Prostate gland (tissue), 2 donors: ENCODE data around the gene OPN4. TPM values are rescaled to one million over a fixed set of nuclear protein-coding genes. Genes with fewer than 3 reads are reported as not detected.

Source experiments
- DNase-seq: peaks from one replicate; pipeline ENCODE4 v3.0.0-alpha.2; 2019; ENCODE audit warnings: low spot score
- H3K27ac ChIP-seq, 2 donors: fragments of 200-600 bp; sonication (generic); 2 replicates each; pipeline ENCODE4 v1.5.1; 2017 to 2019
- H3K27me3 ChIP-seq: fragments of 200-600 bp; sonication (generic); replicated peaks from 2 replicates; pipeline ENCODE4 v1.5.1; 2019; ENCODE audit not compliant: insufficient read depth
- H3K36me3 ChIP-seq, 2 donors: fragments of 200-600 bp; sonication (generic); 1 replicate in 1 of 2; 2 replicates in 1 of 2; pipeline versions ENCODE4 v1.5.1 to v1.8.1; 2017 to 2019
- H3K4me1 ChIP-seq: fragments of 200-600 bp; sonication (generic); replicated peaks from 2 replicates; pipeline ENCODE4 v1.5.1; 2019
- H3K4me3 ChIP-seq, 2 donors: fragments of 200-600 bp; sonication (generic); 2 replicates each; pipeline ENCODE4 v1.5.1; 2017 to 2019
- H3K9me3 ChIP-seq: fragments of 200-600 bp; sonication (generic); 2 replicates; pipeline ENCODE4 v1.5.1; 2017
- CTCF ChIP-seq, 4 experiments: fragments of 200-600 bp in 2 of 4; fragments of 450-650 bp in 2 of 4; sonication (generic) in 2 of 4; IDR thresholded peaks; 1 replicate in 3 of 4; 2 replicates in 1 of 4; pipeline ENCODE4 v1.5.1; 2016 to 2019; ENCODE audit warnings: antibody characterized with exemption in 4 of 4, mild to moderate bottlenecking in 2 of 4, moderate library complexity in 2 of 4
- POLR2A ChIP-seq: fragments of 450-650 bp; IDR thresholded peaks from one replicate; pipeline ENCODE4 v1.6.1; 2016; ENCODE audit warnings: antibody characterized with exemption, mild to moderate bottlenecking
- POLR2AphosphoS5 ChIP-seq: sonication (generic); formaldehyde crosslinking; IDR thresholded peaks from one replicate; pipeline ENCODE4 v1.6.1; 2017; ENCODE audit warnings: antibody characterized with exemption
- WGBS: methylation state at CpG from one replicate; pipeline ENCODE4 v1.1.5; 2018; 5-methylcytosine and 5-hydroxymethylcytosine counted together
- intact Hi-C: fragments of 100-400 bp; cut with DNase I; formaldehyde crosslinking; loops from one replicate; pipeline ENCODE4 v1.14.2; 2022
- total RNA-seq, 2 donors: library from RNA; depleted of rRNA; stranded (reverse); fragments of >200 nt; gene quantifications; one replicate each; pipeline ENCODE4 v1.1.0, GENCODE V29; 2016

Gene OPN4
- total RNA-seq, 2 donors from 2014 or later: not detected

- no peak for TF ChIP-seq POLR2AphosphoS5
- no peak for TF ChIP-seq CTCF (IDR thresholded peaks at IDR 0.05)
- TF ChIP-seq POLR2A: no peak
- no peaks in the 10 kb centered on the region for H3K9me3 ChIP-seq
- no peak for DNase-seq
- no peak overlapping the region for H3K4me3 ChIP-seq
- WGBS: 93% methylated on average over 8 of the region's 8 CpGs
- no peaks in the 10 kb centered on the region for H3K27me3 ChIP-seq
- no peaks in the 10 kb centered on the region for H3K4me1 ChIP-seq
- H3K27ac ChIP-seq: no peak overlapping the region
- intact Hi-C loops: no loop called here
- H3K36me3 ChIP-seq: no peaks in the 10 kb centered on the region
Measured at GRCh38 chr10:86692023-86692514, 37.7 kb downstream of the OPN4 start.

- H3K27me3 ChIP-seq: no peaks in the 10 kb centered on the region
- H3K36me3 ChIP-seq: no peaks in the 10 kb centered on the region
- no peak for DNase-seq
- TF ChIP-seq POLR2AphosphoS5 (no peak), CTCF (IDR thresholded peaks at IDR 0.05) (no peak)
- H3K27ac ChIP-seq: no peak overlapping the region
- no peaks in the 10 kb centered on the region for H3K4me1 ChIP-seq
- 96% methylated on average over 6 of the region's 7 CpGs for WGBS
- H3K4me3 ChIP-seq: no peak overlapping the region
- intact Hi-C loops: no loop called here
- no peaks in the 10 kb centered on the region for H3K9me3 ChIP-seq
Measured at GRCh38 chr10:86692664-86693063, 38.3 kb downstream of the OPN4 start.

GRCh38 chr10:86693275-86693674 lies 38.9 kb downstream of the OPN4 start:
- TF ChIP-seq POLR2A: no peak
- no peak for TF ChIP-seq CTCF (IDR thresholded peaks at IDR 0.05)
- TF ChIP-seq POLR2AphosphoS5: no peak
- 72% methylated on average over 2 of the region's 2 CpGs for WGBS

GRCh38 chr10:86693721-86694369 lies 39.5 kb downstream of the OPN4 start:
- TF ChIP-seq POLR2A (no peak), CTCF (IDR thresholded peaks at IDR 0.05) (peak; percentile 27 to 66 (median 52)), POLR2AphosphoS5 (peak; percentile 23)
- H3K4me3 ChIP-seq: no peak overlapping the region
- no peak overlapping the region for H3K27ac ChIP-seq
- H3K4me1 ChIP-seq: no peaks in the 10 kb centered on the region
- H3K9me3 ChIP-seq: no peaks in the 10 kb centered on the region
- DNase-seq: peak; percentile 25
- H3K27me3 ChIP-seq: no peaks in the 10 kb centered on the region
- intact Hi-C loops: no loop called here
- no peaks in the 10 kb centered on the region for H3K36me3 ChIP-seq
- 15% methylated on average over 10 of the region's 10 CpGs for WGBS

More at GRCh38 chr10:86693275-86693674, 38.9 kb downstream of the OPN4 start:
- Histone ChIP-seq H3K4me3 (no peak overlapping the region), H3K4me1 (no peaks in the 10 kb centered on the region), H3K27ac (no peak overlapping the region), H3K9me3 (no peaks in the 10 kb centered on the region), H3K27me3 (no peaks in the 10 kb centered on the region), H3K36me3 (no peaks in the 10 kb centered on the region)
- DNase-seq: no peak
- intact Hi-C loops: no loop called here

- H3K36me3 ChIP-seq: no peaks in the 10 kb centered on the region
- no peak overlapping the region for H3K27ac ChIP-seq
- H3K27me3 ChIP-seq: no peaks in the 10 kb centered on the region
- H3K4me3 ChIP-seq: no peak overlapping the region
- H3K4me1 ChIP-seq: no peaks in the 10 kb centered on the region
- no peak for TF ChIP-seq POLR2A
- TF ChIP-seq CTCF (IDR thresholded peaks at IDR 0.05): no peak
- no peak for TF ChIP-seq POLR2AphosphoS5
- H3K9me3 ChIP-seq: no peaks in the 10 kb centered on the region
- DNase-seq: no peak
- WGBS: 82% methylated on average over 9 of the region's 9 CpGs
- intact Hi-C loops: no loop called here
Measured at GRCh38 chr10:86698207-86698940, 44.0 kb downstream of the OPN4 start.
